Measurements from ENCODE around the gene CFAP100.

CFAP100 gene

GRCh38 chr3:126396536-126396935 is 1.8 kb downstream of the CFAP100 start:
- no peak for DNase-seq
- intact Hi-C loops (cut with DNase I): loop anchor here (10.0 kb wide), 1 partner anchor 78 kb away; the partner anchor contains the start of gene ZXDC

DNA sequence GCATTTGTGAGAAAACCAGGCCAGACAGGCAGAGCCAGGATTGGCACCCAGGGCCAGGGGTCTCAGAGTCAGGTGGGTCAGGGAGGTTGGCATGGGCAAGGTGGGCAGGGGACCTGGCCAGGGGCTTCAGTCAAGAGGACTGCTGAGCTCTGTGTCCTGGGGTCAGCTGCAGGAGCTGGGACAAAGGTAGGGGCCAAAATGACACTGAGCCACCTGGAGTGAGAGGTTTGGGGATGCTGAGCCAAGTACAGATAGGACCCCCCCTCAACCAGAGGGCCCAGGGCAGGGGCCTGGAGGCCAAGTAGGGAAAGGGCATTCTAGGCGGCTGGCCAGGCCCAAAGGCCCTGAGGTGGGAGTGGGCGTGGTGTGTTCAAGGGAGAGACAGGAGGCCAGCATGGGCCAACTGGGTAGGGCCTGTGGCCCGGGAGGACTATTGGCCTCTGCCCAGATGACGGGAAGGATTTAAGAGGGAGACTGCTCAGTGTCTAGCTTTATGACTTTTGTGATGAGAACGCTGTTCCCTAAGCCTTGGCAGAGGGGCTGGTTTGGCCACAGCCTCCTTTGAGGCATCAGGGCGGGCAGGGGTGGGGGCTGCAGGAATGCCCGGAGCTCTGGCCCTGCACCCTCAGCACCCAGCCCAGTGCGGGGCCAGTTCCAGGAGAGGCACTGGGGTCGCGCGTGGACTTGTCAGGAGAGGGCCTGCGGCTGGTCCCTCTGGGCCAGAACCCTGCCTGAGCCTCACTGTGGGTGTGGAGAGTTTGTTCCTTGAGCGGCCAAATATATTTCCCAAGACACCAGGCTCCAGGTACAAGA is 3.1 kb downstream of the CFAP100 start:
- intact Hi-C loops (cut with DNase I): loop anchor here (10.0 kb wide), 1 partner anchor 77 kb away; the partner anchor contains the start of gene ZXDC
- peak in 1 of 10 donors; percentile 59 for DNase-seq

- DNase-seq: no peak
- intact Hi-C loops (cut with DNase I): loop anchor here (10.0 kb wide), 1 partner anchor 76 kb away; the partner anchor contains the start of gene ZXDC
Observed at GRCh38 chr3:126398423-126399350, 4.0 kb downstream of the CFAP100 start.

DNA sequence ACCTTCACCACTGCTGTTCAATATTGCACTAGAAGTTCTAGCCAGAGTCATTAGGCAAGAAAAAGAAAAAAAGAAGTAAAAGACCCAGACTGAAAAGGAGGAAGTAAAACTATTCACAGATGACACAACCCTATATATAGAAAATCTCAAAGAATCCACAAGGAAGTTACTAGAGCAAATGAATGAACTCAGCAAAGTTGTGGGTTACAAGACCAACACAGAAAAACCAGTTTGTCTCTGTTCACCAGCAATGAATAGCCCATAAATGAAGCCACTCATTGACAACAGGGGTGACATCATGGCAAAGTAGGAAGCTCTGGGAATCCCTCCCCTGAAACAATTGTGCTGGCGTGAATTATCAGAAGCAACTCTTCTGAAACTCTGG is 4.6 kb downstream of the CFAP100 start:
- intact Hi-C loops (cut with DNase I): loop anchor here (10.0 kb wide), 1 partner anchor 75 kb away; the partner anchor contains the start of gene ZXDC
- no peak for DNase-seq

DNA sequence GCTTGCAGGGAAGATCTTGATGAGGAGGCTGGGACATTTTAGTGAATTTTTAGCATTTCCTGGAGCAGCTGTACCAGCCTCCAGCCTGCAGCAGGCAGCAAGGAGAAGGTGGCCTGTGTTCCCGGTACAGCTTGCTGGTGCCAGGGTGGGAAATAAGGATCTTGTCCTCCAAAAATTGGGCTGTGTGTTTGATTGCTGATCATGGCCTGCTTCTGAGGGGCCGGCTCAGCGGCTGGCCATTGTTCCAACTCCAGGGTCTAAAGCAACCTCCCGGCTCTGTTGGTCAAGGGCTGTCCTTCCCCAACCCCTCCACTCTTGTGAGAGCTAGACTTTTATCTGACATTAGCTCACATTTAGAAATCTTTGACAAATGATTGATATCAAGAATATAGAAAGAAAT is 5.0 kb downstream of the CFAP100 start:
- intact Hi-C loops (cut with DNase I): loop anchor here (10.0 kb wide), 1 partner anchor 75 kb away; the partner anchor contains the start of gene ZXDC
- DNase-seq: peak in 1 of 10 donors; percentile 53

GRCh38 chr3:126401611-126402160 is 7.0 kb downstream of the CFAP100 start:
- peak in 1 of 10 donors; percentile 75 for DNase-seq
- intact Hi-C loops (cut with DNase I): no loop called here

DNA sequence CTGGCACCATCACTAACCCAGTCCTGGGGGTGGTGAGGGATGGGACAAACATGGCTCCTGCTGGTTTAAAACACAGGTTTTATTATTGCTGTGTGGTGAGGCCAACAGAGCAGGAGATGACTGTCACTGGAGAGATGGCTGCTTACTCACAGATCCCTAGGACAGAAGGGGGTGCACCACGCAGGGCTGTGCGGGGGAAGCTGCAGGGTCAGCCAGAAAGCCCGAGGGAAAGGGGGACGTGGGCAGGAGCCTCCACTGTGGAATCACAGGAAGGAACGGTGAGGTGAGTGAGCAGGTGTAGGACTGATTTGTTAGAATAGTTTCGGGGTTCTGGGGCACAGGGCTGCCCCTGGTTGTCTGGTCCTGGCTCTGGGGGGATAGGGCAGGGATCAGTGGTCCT is 7.5 kb downstream of the CFAP100 start:
- peak in 1 of 10 donors; percentile 54 for DNase-seq
- intact Hi-C loops (cut with DNase I): no loop called here

DNA sequence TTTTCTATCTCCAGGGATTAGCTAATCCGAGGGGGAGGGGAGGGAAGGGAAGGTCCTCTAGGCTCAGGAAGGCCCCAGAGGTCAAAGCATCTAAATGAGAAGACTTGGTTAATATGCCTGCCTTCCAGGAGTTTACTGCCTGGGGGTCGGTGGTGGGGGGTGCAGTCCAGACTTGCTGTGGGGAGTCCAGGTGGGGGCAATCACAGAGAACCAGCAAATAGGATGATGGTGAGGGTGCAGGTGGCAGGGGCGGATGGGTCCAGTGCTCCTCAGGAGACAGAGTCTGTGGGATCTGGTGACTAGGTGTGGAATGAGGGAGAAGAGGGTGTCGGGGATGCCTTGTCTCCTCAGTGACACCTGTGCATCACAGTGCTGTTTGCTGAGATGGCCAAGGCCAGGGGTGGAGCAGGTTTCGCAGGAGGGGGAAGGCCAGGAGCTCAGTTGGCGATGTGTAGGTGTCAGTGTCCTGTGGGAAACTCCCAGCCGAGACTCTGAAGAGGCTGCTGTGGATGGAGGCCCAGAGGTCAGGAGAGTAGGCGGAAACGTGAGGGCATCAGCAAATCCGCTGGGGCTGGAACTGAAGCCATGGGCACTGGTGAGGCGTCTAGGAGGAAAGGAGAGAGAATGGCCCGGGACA is 8.1 kb downstream of the CFAP100 start:
- DNase-seq: peak in 1 of 10 donors; percentile 62
- intact Hi-C loops (cut with DNase I): no loop called here

- peak in 2 of 10 donors; percentile 57 to 62 for DNase-seq
- intact Hi-C loops (cut with DNase I): no loop called here
Observed at GRCh38 chr3:126406389-126407296, 11.9 kb downstream of the CFAP100 start.

- intact Hi-C loops (cut with DNase I): no loop called here
- peak in 1 of 10 donors; percentile 35 for DNase-seq
Observed at GRCh38 chr3:126407412-126408044, 12.8 kb downstream of the CFAP100 start.

- intact Hi-C loops (cut with DNase I): no loop called here
Observed at GRCh38 chr3:126408099-126408498, 13.4 kb downstream of the CFAP100 start.

GRCh38 chr3:126412841-126413692 is 18.4 kb downstream of the CFAP100 start:
- intact Hi-C loops (cut with DNase I): no loop called here
- DNase-seq: peak in 1 of 10 donors; percentile 42

More at GRCh38 chr3:126408099-126408498, 13.4 kb downstream of the CFAP100 start:
- no peak for DNase-seq

GRCh38 chr3:126413693-126414080 is 19.0 kb downstream of the CFAP100 start:
- intact Hi-C loops (cut with DNase I): no loop called here
- no peak for DNase-seq

GRCh38 chr3:126414406-126414805 is 19.7 kb downstream of the CFAP100 start:
- intact Hi-C loops (cut with DNase I): no loop called here
- DNase-seq: peak in 2 of 10 donors; percentile 62 to 66

DNA sequence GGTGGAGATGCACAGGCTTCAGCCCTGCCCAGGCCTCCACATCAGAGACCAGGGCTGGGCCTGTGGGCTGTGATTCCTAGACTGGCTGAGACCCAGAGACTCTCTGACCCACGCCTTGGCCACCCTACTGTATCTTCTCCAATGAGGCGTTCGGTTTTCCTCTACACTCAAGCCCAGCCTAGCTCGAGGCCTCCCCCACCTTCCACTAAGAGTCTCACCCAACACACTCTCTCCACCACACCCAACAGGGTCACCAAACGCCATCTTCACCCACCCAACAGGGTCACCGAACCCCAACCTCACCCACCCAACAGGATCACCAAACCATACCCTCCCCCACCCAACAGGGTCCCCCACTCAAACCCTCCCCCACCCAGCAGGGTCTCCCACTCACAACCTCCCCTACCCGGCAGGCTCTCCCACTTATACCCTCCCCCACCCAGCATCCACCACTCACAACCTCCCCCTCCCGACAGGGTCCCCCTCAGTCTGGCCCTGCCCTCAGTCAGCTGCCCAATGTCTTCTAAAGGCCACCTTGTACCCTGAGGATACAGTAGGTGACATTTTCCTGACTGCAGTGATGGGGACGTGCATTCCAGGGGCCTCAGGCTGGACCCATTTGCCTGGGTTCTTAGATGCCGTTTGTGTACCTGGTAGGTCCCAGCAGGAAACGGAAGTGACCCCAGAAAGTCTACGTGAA is 20.4 kb downstream of the CFAP100 start:
- peak in 1 of 10 donors; percentile 38 for DNase-seq
- intact Hi-C loops (cut with DNase I): no loop called here

DNA sequence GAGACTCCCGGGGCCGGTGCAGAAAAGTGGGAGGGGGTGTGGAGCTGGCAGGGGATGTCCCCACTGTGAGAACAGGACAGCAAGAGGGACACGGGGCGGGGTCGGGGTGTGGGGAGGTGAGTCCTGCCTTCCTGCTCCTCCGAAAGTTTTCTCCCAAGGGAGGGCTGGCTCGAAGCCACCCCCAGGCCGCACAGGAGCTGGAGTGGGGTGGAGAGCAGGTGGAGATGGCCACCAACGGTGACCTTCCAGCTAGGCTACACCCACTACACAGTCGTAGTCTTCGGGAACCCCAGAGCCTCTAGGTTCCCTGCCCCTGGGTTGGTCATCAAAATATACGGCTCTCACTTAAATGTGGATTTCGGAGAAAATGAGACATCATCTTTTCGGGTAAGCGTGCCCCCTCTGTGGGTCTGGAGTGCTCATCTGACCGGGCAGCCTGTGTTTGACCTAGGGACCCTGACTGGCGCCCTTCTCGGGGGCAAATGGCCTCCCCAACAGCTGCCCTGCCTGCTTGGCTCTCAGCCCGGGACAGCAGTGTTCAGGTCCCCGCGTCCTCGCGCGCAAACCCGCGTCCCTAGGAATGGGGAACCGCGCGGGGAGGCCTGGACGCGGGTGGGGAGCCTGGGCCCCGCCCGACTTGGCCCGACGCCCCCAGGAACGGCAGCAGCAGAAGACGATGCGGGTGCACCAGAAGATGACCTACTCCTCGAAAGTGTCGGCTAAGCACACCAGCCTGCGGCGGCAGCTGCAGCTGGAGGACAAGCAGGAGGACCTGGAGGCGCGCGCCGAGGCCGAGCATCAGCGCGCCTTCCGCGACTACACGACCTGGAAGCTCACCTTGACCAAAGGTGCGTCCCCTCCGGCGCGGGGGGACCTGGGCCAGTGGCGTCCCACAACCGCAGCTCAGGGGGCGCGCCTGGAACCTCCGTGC is 21.2 kb downstream of the CFAP100 start:
- DNase-seq: peak in 2 of 10 donors; percentile 65 to 71
- intact Hi-C loops (cut with DNase I): no loop called here

All from posterior cingulate gyrus (tissue), 11 donors.